GM21576 (cell line): ENCODE measurements around the gene BSPRY.
"Not testable (repeated sequence)": the region's sequence is repeated elsewhere in the genome, so short reads cannot be mapped to it uniquely, and the experiment has no call there.

Experiments used
- ATAC-seq: cut with Tn5 transposase; IDR thresholded peaks from one replicate; pipeline ENCODE4 v1.9.1; 2021; ENCODE audit warnings: mild to moderate bottlenecking, moderate library complexity; ENCODE audit not compliant: unreplicated experiment

The BSPRY gene

GRCh38 chr9:113393281-113393680 is 43.9 kb downstream of the BSPRY start:
- no peak for ATAC-seq

GRCh38 chr9:113395000-113395861 is 45.9 kb downstream of the BSPRY start:
- no peak for ATAC-seq

GRCh38 chr9:113397203-113397631 is 47.9 kb downstream of the BSPRY start:
- ATAC-seq: no peak

GRCh38 chr9:113398796-113399195 is 49.5 kb downstream of the BSPRY start:
- no peak for ATAC-seq

- ATAC-seq: no peak
Observed at GRCh38 chr9:113399646-113400200, 50.4 kb downstream of the BSPRY start.

- peak; percentile 97 for ATAC-seq
Observed at GRCh38 chr9:113401027-113401792, 51.9 kb downstream of the BSPRY start, which contains the start of gene ALAD. Gene ALAD (minus strand): TSS chr9:113401284. CDS start chr9:113393559, 7,725 bp downstream.

GRCh38 chr9:113403646-113404045 is 54.3 kb downstream of the BSPRY start:
- no peak for ATAC-seq

- ATAC-seq: not testable (repeated sequence)
Observed at GRCh38 chr9:113406353-113406752, 57.0 kb downstream of the BSPRY start.

GRCh38 chr9:113406873-113407511 is 57.7 kb downstream of the BSPRY start:
- ATAC-seq: peak; percentile 33

GRCh38 chr9:113409481-113409880 is 60.1 kb downstream of the BSPRY start:
- ATAC-seq: no peak

- no peak for ATAC-seq
Observed at GRCh38 chr9:113409883-113410206, 60.5 kb downstream of the BSPRY start.

GRCh38 chr9:113410207-113410864 is 61.0 kb downstream of the BSPRY start, which contains the start of the genes C9orf43 and POLE3:
Gene C9orf43 (plus strand): TSS chr9:113410747. CDS start chr9:113413494, 2,747 bp downstream.
Gene POLE3 (minus strand): TSS chr9:113410675. CDS start chr9:113410293, 382 bp downstream.
- peak; percentile 88 for ATAC-seq

GRCh38 chr9:113416149-113416721 is 66.9 kb downstream of the BSPRY start:
- peak; percentile 98 for ATAC-seq

GRCh38 chr9:113417370-113417769 is 68.0 kb downstream of the BSPRY start:
- ATAC-seq: no peak
